H9 (cell line): ENCODE data around the gene ST6GALNAC6. TPM values are rescaled to one million over a fixed set of nuclear protein-coding genes. Genes with fewer than 3 reads are reported as not detected.

Experiments
- DNase-seq: peaks from one replicate; pipeline ENCODE4 v3.0.0-alpha.2; 2017
- H2AFZ ChIP-seq: one replicate; pipeline ENCODE4 v1.6.1; 2013; ENCODE audit warnings: mild to moderate bottlenecking, low read length, control low read depth, moderate library complexity
- H2AK5ac ChIP-seq: 2 replicates; pipeline ENCODE4 v1.6.1; 2013; ENCODE audit warnings: low read length, control low read depth, mixed read lengths; ENCODE audit not compliant: insufficient read length
- H2BK120ac ChIP-seq: one replicate; pipeline ENCODE4 v1.6.1; 2013; ENCODE audit warnings: low read depth, mild to moderate bottlenecking, low read length, control low read depth, inconsistent platforms; ENCODE audit not compliant: poor library complexity, severe bottlenecking
- H2BK12ac ChIP-seq: 2 replicates; pipeline ENCODE4 v1.6.1; 2013; ENCODE audit warnings: low read length, control low read depth, mixed read lengths, low read depth; ENCODE audit not compliant: insufficient read length
- H2BK15ac ChIP-seq: 2 replicates; pipeline ENCODE4 v1.6.1; 2013; ENCODE audit warnings: low read depth, low read length, control low read depth
- H2BK20ac ChIP-seq: one replicate; pipeline ENCODE4 v1.6.1; 2013; ENCODE audit warnings: low read depth, mild to moderate bottlenecking, low read length, control low read depth, inconsistent platforms; ENCODE audit not compliant: poor library complexity, severe bottlenecking
- H2BK5ac ChIP-seq: 2 replicates; pipeline ENCODE4 v1.6.1; 2013; ENCODE audit warnings: low read length, control low read depth, mixed read lengths; ENCODE audit not compliant: insufficient read length
- H3K14ac ChIP-seq: 2 replicates; pipeline ENCODE4 v1.6.1; 2013; ENCODE audit warnings: low read length, control low read depth; ENCODE audit not compliant: insufficient read depth
- H3K18ac ChIP-seq: 2 replicates; pipeline ENCODE4 v1.6.1; 2013; ENCODE audit warnings: low read depth, mild to moderate bottlenecking, mixed read lengths, low read length, control low read depth; ENCODE audit not compliant: insufficient read length
- H3K23ac ChIP-seq: 2 replicates; pipeline ENCODE4 v1.6.1; 2013; ENCODE audit warnings: low read length, control low read depth, mixed read lengths, low read depth; ENCODE audit not compliant: insufficient read length
- H3K23me2 ChIP-seq: 2 replicates; pipeline ENCODE4 v1.6.1; 2013; ENCODE audit warnings: low read depth, mild to moderate bottlenecking, mixed read lengths, low read length, control low read depth; ENCODE audit not compliant: insufficient read length, poor library complexity, severe bottlenecking
- H3K27ac ChIP-seq: 2 replicates; pipeline ENCODE4 v1.5.1; 2013; ENCODE audit warnings: low read length, control low read depth, mixed read lengths, low read depth; ENCODE audit not compliant: insufficient read length
- H3K27me3 ChIP-seq: 2 replicates; pipeline ENCODE4 v1.6.1; 2013; ENCODE audit warnings: low read length, control low read depth, inconsistent platforms; ENCODE audit not compliant: insufficient read depth
- H3K4ac ChIP-seq: 2 replicates; pipeline ENCODE4 v1.6.1; 2013; ENCODE audit warnings: low read depth, mild to moderate bottlenecking, control low read depth, inconsistent platforms, low read length, moderate library complexity
- H3K4me1 ChIP-seq: 2 replicates; pipeline ENCODE4 v1.6.1; 2013; ENCODE audit warnings: low read length, control low read depth, inconsistent platforms; ENCODE audit not compliant: insufficient read depth
- H3K4me2 ChIP-seq: 2 replicates; pipeline ENCODE4 v1.6.1; 2013; ENCODE audit warnings: low read length, control low read depth, mixed read lengths; ENCODE audit not compliant: insufficient read length, insufficient read depth
- H3K56ac ChIP-seq: 2 replicates; pipeline ENCODE4 v1.6.1; 2013; ENCODE audit warnings: low read depth, mild to moderate bottlenecking, mixed read lengths, low read length, control low read depth; ENCODE audit not compliant: insufficient read length
- H3K79me1 ChIP-seq: 2 replicates; pipeline ENCODE4 v1.6.1; 2013; ENCODE audit warnings: low read depth, mild to moderate bottlenecking, moderate library complexity, low read length, control low read depth, inconsistent platforms; ENCODE audit not compliant: insufficient read depth, poor library complexity, severe bottlenecking
- H3K79me2 ChIP-seq: 2 replicates; pipeline ENCODE4 v1.6.1; 2013; ENCODE audit warnings: low read length, control low read depth, inconsistent platforms; ENCODE audit not compliant: insufficient read depth
- H3K9ac ChIP-seq: 2 replicates; pipeline ENCODE4 v1.6.1; 2013; ENCODE audit warnings: low read length, control low read depth, mixed read lengths; ENCODE audit not compliant: insufficient read length; ENCODE audit errors: extremely low read depth
- H3K9me3 ChIP-seq: one replicate; pipeline ENCODE4 v1.6.1; 2013; ENCODE audit warnings: low read depth, low read length, inconsistent platforms; ENCODE audit not compliant: control insufficient read depth
- H3T11ph ChIP-seq: one replicate; pipeline ENCODE4 v1.6.1; 2013; ENCODE audit warnings: mild to moderate bottlenecking, low read length, control low read depth, inconsistent platforms
- H4K20me1 ChIP-seq: one replicate; pipeline ENCODE4 v1.6.1; 2013; ENCODE audit not compliant: control insufficient read depth, insufficient read length, insufficient read depth
- H4K5ac ChIP-seq: 2 replicates; pipeline ENCODE4 v1.6.1; 2013; ENCODE audit warnings: low read depth, mild to moderate bottlenecking, mixed read lengths, low read length, control low read depth; ENCODE audit not compliant: insufficient read length
- H4K8ac ChIP-seq: replicated peaks from 2 replicates; pipeline ENCODE4 v1.6.1; 2013; ENCODE audit warnings: low read length, control low read depth, mixed read lengths, low read depth; ENCODE audit not compliant: insufficient read length
- H4K91ac ChIP-seq: 2 replicates; pipeline ENCODE4 v1.6.1; 2013; ENCODE audit warnings: low read depth, mild to moderate bottlenecking, moderate library complexity, mixed read lengths, low read length, control low read depth; ENCODE audit not compliant: insufficient read length
- H3K27ac Mint-ChIP-seq, 3 experiments: 2 replicates in 2 of 3; 3 replicates in 1 of 3; pipeline ENCODE4 v1.8.0; 2020 to 2021; ENCODE audit warnings: mixed read lengths in 3 of 3, mild to moderate bottlenecking in 1 of 3, moderate library complexity in 1 of 3
- H3K27me3 Mint-ChIP-seq: 2 replicates; pipeline ENCODE4 v1.8.0; 2021; ENCODE audit warnings: low read depth, mild to moderate bottlenecking, moderate library complexity, mixed read lengths
- H3K36me3 Mint-ChIP-seq, 3 experiments: 2 replicates in 2 of 3; 3 replicates in 1 of 3; pipeline ENCODE4 v1.8.0; 2020 to 2021; ENCODE audit warnings: low read depth in 3 of 3, mixed read lengths in 3 of 3; ENCODE audit not compliant: insufficient read depth in 1 of 3
- H3K4me1 Mint-ChIP-seq, 2 experiments: 2 replicates each; pipeline ENCODE4 v1.8.0; 2020; ENCODE audit warnings: mixed read lengths in 2 of 2
- H3K4me3 Mint-ChIP-seq, 2 experiments: 2 replicates in 1 of 2; 3 replicates in 1 of 2; pipeline ENCODE4 v1.8.0; 2020 to 2021; ENCODE audit warnings: mild to moderate bottlenecking in 2 of 2, mixed read lengths in 2 of 2, moderate library complexity in 1 of 2
- H3K9me3 Mint-ChIP-seq, 2 experiments: 2 replicates in 1 of 2; 3 replicates in 1 of 2; pipeline ENCODE4 v1.8.0; 2020; ENCODE audit warnings: mild to moderate bottlenecking in 2 of 2, mixed read lengths in 2 of 2, moderate library complexity in 1 of 2
- CTCF ChIP-seq: fragments of 200-600 bp; sonication (generic); conservative IDR thresholded peaks from 3 replicates; pipeline ENCODE4 v1.8.0; 2021; ENCODE audit warnings: antibody characterized with exemption, mild to moderate bottlenecking
- WGBS: extraction: QIAGEN DNeasy Blood & Tissue Kit; methylation state at CpG from one replicate; pipeline ENCODE4 v1.1.7; 2013; ENCODE audit warnings: missing lambda C conversion rate, low lambda C conversion rate, mixed read lengths; ENCODE audit not compliant: insufficient read length; ENCODE audit errors: extremely low coverage; 5-methylcytosine and 5-hydroxymethylcytosine counted together
- total RNA-seq: library from RNA; stranded (reverse); gene quantifications from 2 replicates; pipeline ENCODE4 v1.2.1, GENCODE V29; 2021

Gene ST6GALNAC6
- total RNA-seq, 1 experiment from 2014 or later, result 29.8 TPM

DNA sequence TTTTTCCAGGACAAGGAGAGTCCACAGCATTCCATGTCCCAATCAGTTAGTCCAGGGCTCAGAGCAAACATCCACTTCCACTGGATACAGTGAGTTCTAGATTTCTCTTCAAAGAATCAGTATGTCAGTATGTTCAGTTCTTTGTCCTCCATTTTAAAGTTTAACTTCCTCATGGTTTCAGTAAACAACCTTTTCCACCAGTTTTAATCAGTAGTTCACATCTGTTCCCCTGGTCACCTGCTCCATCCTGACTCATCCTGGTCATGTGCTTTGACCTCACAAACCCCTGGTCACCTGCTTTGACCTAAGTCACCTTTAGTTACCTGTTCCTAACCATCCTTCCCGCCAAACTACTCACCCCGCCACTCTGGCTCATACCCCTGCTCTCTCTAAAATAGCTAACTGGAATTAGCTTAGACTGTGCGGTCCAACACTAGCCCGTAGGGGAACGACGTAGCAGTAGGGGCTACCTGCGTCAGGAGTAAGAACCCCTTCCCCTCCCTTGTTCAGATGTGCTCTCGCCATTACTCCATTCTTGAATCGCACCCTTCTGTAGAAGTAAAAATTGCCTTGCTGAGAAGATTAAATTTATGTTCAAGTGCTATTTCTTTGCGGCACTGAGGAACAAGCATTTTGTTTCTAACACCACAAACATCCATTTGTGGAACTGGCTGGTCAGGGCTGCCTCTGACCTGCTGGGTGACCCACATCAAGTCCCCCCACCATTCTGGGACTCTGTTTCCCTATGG lies 50.5 kb downstream of the ST6GALNAC6 start:
- Histone ChIP-seq H4K8ac (no peak overlapping the region), H3K4me1 (no peaks in the 10 kb centered on the region), H4K91ac (no peak overlapping the region), H2AK5ac (no peak overlapping the region), H3K9me3 (no peaks in the 10 kb centered on the region), H3K27me3 (no peaks in the 10 kb centered on the region), H3K79me1 (no peaks in the 10 kb centered on the region), H3K79me2 (no peaks in the 10 kb centered on the region), H2BK20ac (no peak overlapping the region), H2BK5ac (no peak overlapping the region), H2BK15ac (no peak overlapping the region), H3K23ac (no peak overlapping the region), H3T11ph (no peak overlapping the region), H3K4me2 (no peak overlapping the region), H3K27ac (no peak overlapping the region), H4K20me1 (no peaks in the 10 kb centered on the region), H3K14ac (no peak overlapping the region), H3K18ac (no peak overlapping the region), H3K23me2 (no peaks in the 10 kb centered on the region), H3K9ac (no peak overlapping the region), H3K56ac (no peak overlapping the region), H2BK120ac (no peak overlapping the region), H2AFZ (no peak overlapping the region), H3K4ac (no peak overlapping the region), H4K5ac (no peak overlapping the region), H2BK12ac (no peak overlapping the region)
- WGBS, result no CpG with 5 or more reads among the region's 10 CpGs
- no peak overlapping the region for H3K4me3 Mint-ChIP-seq
- TF ChIP-seq CTCF, result no peak
- peaks cover 5 to 12% of the 10 kb centered on the region in 2 experiments; a peak in 3 of 5 replicates for H3K9me3 Mint-ChIP-seq
- H3K4me1 Mint-ChIP-seq, result peaks cover 4 to 8% of the 10 kb centered on the region in 2 experiments; a peak in 3 of 4 replicates
- DNase-seq, result no peak
- H3K27ac Mint-ChIP-seq, result no peak overlapping the region; a peak in 2 of 7 replicates
- peaks cover 2% of the 10 kb centered on the region for H3K27me3 Mint-ChIP-seq
- H3K36me3 Mint-ChIP-seq, result peaks cover 0 to 8% (median 4%) of the 10 kb centered on the region in 3 experiments; a peak in 3 of 7 replicates
